Mammary epithelial cell (primary cell): ENCODE results near the gene UQCRQ.

Source experiments
- EZH2 ChIP-seq: IDR thresholded peaks from 2 replicates; pipeline ENCODE4 v1.6.1; 2012; ENCODE audit warnings: low read length, inconsistent platforms, borderline replicate concordance
- TF ChIP-seq, protein P1 (sequence below), 2 donors: IDR thresholded peaks in 1 of 2; conservative IDR thresholded peaks in 1 of 2; 2 replicates each; pipeline ENCODE4 v1.5.1; 2011 to 2012; ENCODE audit warnings: inconsistent platforms in 2 of 2, low read length in 2 of 2, mild to moderate bottlenecking in 2 of 2, control low read depth in 1 of 2, low read depth in 1 of 2; ENCODE audit not compliant: insufficient read depth in 1 of 2; ENCODE audit errors: extremely low read depth in 1 of 2

DNA sequence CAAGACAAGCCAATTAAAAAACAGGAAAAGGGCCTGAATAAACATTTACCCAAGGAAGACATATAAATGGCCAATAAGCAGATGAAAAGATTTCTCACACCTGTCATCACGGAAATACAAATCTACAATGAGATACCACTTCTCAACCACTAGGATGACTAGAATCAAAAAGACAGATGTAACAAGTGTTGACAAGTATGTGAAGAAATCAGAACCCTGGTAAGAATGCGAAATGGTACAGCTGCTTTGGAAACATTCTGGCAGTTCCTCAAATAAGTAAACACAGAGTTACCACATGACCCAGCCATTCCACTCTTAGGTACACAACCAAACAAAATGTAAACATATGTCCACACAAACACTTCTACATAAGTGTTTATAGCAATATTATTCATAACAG is 39.5 kb downstream of the UQCRQ start:
- TF ChIP-seq EZH2 = no peak
- TF ChIP-seq, protein P1, sequence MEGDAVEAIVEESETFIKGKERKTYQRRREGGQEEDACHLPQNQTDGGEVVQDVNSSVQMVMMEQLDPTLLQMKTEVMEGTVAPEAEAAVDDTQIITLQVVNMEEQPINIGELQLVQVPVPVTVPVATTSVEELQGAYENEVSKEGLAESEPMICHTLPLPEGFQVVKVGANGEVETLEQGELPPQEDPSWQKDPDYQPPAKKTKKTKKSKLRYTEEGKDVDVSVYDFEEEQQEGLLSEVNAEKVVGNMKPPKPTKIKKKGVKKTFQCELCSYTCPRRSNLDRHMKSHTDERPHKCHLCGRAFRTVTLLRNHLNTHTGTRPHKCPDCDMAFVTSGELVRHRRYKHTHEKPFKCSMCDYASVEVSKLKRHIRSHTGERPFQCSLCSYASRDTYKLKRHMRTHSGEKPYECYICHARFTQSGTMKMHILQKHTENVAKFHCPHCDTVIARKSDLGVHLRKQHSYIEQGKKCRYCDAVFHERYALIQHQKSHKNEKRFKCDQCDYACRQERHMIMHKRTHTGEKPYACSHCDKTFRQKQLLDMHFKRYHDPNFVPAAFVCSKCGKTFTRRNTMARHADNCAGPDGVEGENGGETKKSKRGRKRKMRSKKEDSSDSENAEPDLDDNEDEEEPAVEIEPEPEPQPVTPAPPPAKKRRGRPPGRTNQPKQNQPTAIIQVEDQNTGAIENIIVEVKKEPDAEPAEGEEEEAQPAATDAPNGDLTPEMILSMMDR (conservative IDR thresholded peaks at IDR 0.05 in 1 of 2, IDR thresholded peaks at IDR 0.05 in 1 of 2; ENCODE audit: extremely low read depth in 1 of 2, insufficient read depth in 1 of 2, low read depth in 1 of 2, low read length in 2 of 2) = peak in 1 of 2 donors; percentile 35
